GM12864 (cell line): ENCODE measurements around the gene IKZF1.

Source experiments
- DNase-seq: peaks from one replicate; pipeline ENCODE4 v3.0.0-alpha.2; 2011; ENCODE audit warnings: low read depth
- H3K4me3 ChIP-seq: 2 replicates; pipeline ENCODE4 v1.5.1; 2011; ENCODE audit warnings: mild to moderate bottlenecking, low read depth, low read length, control low read depth
- TF ChIP-seq, protein P1 (sequence below): IDR thresholded peaks from 2 replicates; pipeline ENCODE4 v1.5.1; 2011; ENCODE audit warnings: low read depth, mild to moderate bottlenecking, moderate library complexity, low read length, control low read depth, inconsistent platforms; ENCODE audit errors: missing control alignments

IKZF1 gene

DNA sequence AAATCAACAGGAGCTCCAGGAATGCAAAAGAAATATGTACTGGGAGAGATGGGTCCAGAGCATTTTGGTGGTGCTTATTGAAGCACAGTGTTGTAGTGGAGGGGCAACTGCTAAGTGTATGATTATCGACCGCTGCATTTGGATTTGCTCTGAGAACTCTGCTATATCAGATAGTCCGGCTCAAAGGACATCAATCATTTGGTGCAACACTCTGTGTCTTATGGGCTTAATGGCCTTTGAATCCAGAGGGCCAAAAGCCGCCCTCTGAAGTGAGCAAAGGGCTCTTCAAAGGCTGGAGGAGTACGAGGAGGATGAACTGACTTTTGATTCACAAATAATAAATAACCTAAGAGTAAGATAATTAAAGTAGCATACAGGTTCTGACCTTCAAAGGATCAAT is 9.4 kb upstream of the IKZF1 start:
- DNase-seq: no peak

GRCh38 chr7:50296799-50297198 is 7.7 kb upstream of the IKZF1 start:
- no peak for DNase-seq
- H3K4me3 ChIP-seq: no peak overlapping the region
- TF ChIP-seq, protein P1, sequence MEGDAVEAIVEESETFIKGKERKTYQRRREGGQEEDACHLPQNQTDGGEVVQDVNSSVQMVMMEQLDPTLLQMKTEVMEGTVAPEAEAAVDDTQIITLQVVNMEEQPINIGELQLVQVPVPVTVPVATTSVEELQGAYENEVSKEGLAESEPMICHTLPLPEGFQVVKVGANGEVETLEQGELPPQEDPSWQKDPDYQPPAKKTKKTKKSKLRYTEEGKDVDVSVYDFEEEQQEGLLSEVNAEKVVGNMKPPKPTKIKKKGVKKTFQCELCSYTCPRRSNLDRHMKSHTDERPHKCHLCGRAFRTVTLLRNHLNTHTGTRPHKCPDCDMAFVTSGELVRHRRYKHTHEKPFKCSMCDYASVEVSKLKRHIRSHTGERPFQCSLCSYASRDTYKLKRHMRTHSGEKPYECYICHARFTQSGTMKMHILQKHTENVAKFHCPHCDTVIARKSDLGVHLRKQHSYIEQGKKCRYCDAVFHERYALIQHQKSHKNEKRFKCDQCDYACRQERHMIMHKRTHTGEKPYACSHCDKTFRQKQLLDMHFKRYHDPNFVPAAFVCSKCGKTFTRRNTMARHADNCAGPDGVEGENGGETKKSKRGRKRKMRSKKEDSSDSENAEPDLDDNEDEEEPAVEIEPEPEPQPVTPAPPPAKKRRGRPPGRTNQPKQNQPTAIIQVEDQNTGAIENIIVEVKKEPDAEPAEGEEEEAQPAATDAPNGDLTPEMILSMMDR: no peak

More for the DNA sequence above, 9.4 kb upstream of the IKZF1 start:
- no peak overlapping the region for H3K4me3 ChIP-seq
- TF ChIP-seq, protein P1: no peak

- TF ChIP-seq, protein P1: no peak
- no peak for DNase-seq
Observed at GRCh38 chr7:50298811-50299562, 5.5 kb upstream of the IKZF1 start.

GRCh38 chr7:50300336-50300735 is 4.2 kb upstream of the IKZF1 start:
- TF ChIP-seq, protein P1: no peak
- no peak overlapping the region for H3K4me3 ChIP-seq
- DNase-seq: no peak

More at GRCh38 chr7:50298811-50299562, 5.5 kb upstream of the IKZF1 start:
- H3K4me3 ChIP-seq: no peak overlapping the region

GRCh38 chr7:50302486-50303334 is 1.8 kb upstream of the IKZF1 start:
- DNase-seq: no peak
- TF ChIP-seq, protein P1: peak; percentile 4
- H3K4me3 ChIP-seq: no peak overlapping the region

GRCh38 chr7:50303335-50304128 is 984 bp upstream of the IKZF1 start:
- H3K4me3 ChIP-seq: peak overlapping the region; percentile 58
- TF ChIP-seq, protein P1: no peak
- no peak for DNase-seq
